HUES48 (cell line): ENCODE data around the gene TOMM40.
"Not testable (repeated sequence)": the region's sequence is repeated elsewhere in the genome, so short reads cannot be mapped to it uniquely, and the experiment has no call there.

Experiments
- H3K27ac ChIP-seq: one replicate; pipeline ENCODE4 v1.7.0; 2013; ENCODE audit warnings: low read depth, low read length, inconsistent platforms
- H3K27me3 ChIP-seq: 2 replicates; pipeline ENCODE4 v1.6.1; 2013; ENCODE audit warnings: mild to moderate bottlenecking, low read length; ENCODE audit not compliant: control insufficient read depth, insufficient read depth
- H3K36me3 ChIP-seq: 2 replicates; pipeline ENCODE4 v1.6.1; 2013; ENCODE audit warnings: low read length; ENCODE audit not compliant: control insufficient read depth, insufficient read depth
- H3K4me1 ChIP-seq: 2 replicates; pipeline ENCODE4 v1.6.1; 2013; ENCODE audit warnings: mild to moderate bottlenecking, low read length; ENCODE audit not compliant: control insufficient read depth, insufficient read depth
- H3K4me3 ChIP-seq: 2 replicates; pipeline ENCODE4 v1.5.1; 2013; ENCODE audit warnings: mild to moderate bottlenecking, low read depth, low read length
- H3K9ac ChIP-seq: 2 replicates; pipeline ENCODE4 v1.6.1; 2013; ENCODE audit warnings: mild to moderate bottlenecking, low read depth, low read length, moderate library complexity
- H3K9me3 ChIP-seq: 2 replicates; pipeline ENCODE4 v1.6.1; 2013; ENCODE audit warnings: low read length; ENCODE audit not compliant: control insufficient read depth, insufficient read depth

Gene TOMM40

GRCh38 chr19:44855606-44856005, 35.4 kb upstream of the TOMM40 start:
- H3K9me3 ChIP-seq: no peaks in the 10 kb centered on the region
- no peak overlapping the region for H3K4me3 ChIP-seq
- H3K9ac ChIP-seq: no peak overlapping the region
- peaks cover 31% of the 10 kb centered on the region for H3K36me3 ChIP-seq
- peaks cover 2% of the 10 kb centered on the region; the same call in 1 of the 2 replicates for H3K4me1 ChIP-seq
- no peak overlapping the region for H3K27ac ChIP-seq
- H3K27me3 ChIP-seq: no peaks in the 10 kb centered on the region

DNA sequence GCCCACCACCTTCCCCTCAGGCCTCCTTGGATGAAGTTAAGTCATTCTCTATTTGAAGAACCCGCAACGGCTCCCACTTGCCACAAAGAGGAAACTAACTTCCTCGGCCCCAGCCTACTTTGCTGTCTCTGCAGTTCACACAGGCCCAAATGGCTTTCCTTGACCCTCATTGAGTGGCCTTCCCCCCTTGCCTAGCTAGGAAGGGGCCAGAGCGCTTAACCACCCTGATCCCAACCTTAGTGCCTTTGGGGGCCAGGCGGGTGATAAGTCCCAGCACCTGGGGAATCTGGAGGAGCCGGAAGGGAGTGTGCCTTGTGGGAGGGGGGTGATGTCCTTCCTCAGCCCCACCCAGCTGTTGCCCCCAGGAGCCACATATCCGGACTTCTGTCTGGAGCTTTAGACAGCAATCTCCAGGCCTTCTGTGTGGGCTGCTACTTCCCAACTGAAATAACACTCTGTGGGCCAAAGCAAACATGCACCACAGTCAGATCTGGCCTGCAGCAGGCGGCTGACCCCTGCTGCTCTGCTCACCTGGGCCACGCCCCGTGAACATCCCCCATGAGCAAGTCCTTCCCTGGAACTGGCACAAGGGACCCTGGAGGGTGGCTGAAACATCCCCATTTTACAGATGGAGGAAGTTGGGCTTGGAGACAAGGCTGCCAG, 34.5 kb upstream of the TOMM40 start:
- no peak overlapping the region for H3K27ac ChIP-seq
- peaks cover 31% of the 10 kb centered on the region for H3K36me3 ChIP-seq
- H3K4me3 ChIP-seq: no peak overlapping the region
- no peaks in the 10 kb centered on the region for H3K9me3 ChIP-seq
- H3K4me1 ChIP-seq: no peaks in the 10 kb centered on the region
- no peaks in the 10 kb centered on the region for H3K27me3 ChIP-seq
- H3K9ac ChIP-seq: no peak overlapping the region

DNA sequence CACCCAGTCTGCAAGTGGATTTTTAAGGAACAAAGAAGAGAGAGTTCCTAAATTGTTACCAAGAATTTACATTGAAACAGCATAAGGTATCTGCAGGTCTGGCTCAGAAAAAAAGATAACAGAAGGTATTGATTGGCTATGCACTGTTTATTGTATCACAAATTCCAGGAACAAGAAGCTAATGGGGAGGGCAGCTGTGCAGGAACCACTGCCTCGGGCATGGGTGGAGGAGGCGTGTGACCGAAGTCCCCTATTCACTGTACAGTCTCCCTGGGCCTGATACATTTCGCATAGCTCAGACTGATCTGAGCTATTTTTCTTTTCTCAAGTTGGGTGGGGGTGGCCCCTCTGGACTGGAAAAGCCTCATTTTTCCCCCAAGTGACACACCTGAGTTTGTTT, 33.2 kb upstream of the TOMM40 start:
- peaks cover 26% of the 10 kb centered on the region for H3K36me3 ChIP-seq
- H3K4me3 ChIP-seq: no peak overlapping the region
- no peak overlapping the region for H3K27ac ChIP-seq
- H3K27me3 ChIP-seq: no peaks in the 10 kb centered on the region
- no peaks in the 10 kb centered on the region for H3K9me3 ChIP-seq
- no peaks in the 10 kb centered on the region for H3K4me1 ChIP-seq
- no peak overlapping the region for H3K9ac ChIP-seq

GRCh38 chr19:44861576-44861975, 29.5 kb upstream of the TOMM40 start:
- H3K27ac ChIP-seq, H3K4me1 ChIP-seq, H3K27me3 ChIP-seq, H3K9ac ChIP-seq, H3K9me3 ChIP-seq, H3K4me3 ChIP-seq: not testable (repeated sequence)
- H3K36me3 ChIP-seq: peaks cover 35% of the 10 kb centered on the region

- H3K4me3 ChIP-seq: no peak overlapping the region
- no peaks in the 10 kb centered on the region for H3K4me1 ChIP-seq
- H3K36me3 ChIP-seq: peaks cover 51% of the 10 kb centered on the region
- no peak overlapping the region for H3K9ac ChIP-seq
- H3K9me3 ChIP-seq: no peaks in the 10 kb centered on the region
- no peaks in the 10 kb centered on the region for H3K27me3 ChIP-seq
- H3K27ac ChIP-seq: no peak overlapping the region
Measured at GRCh38 chr19:44863990-44864389, 27.1 kb upstream of the TOMM40 start.

- peaks cover 55% of the 10 kb centered on the region for H3K36me3 ChIP-seq
- no peak overlapping the region for H3K9ac ChIP-seq
Measured at GRCh38 chr19:44865196-44865767, 25.8 kb upstream of the TOMM40 start.

GRCh38 chr19:44866664-44867063, 24.4 kb upstream of the TOMM40 start:
- no peaks in the 10 kb centered on the region for H3K4me1 ChIP-seq
- H3K9ac ChIP-seq: no peak overlapping the region
- peaks cover 59% of the 10 kb centered on the region for H3K36me3 ChIP-seq
- no peaks in the 10 kb centered on the region for H3K27me3 ChIP-seq
- H3K9me3 ChIP-seq: no peaks in the 10 kb centered on the region
- no peak overlapping the region for H3K4me3 ChIP-seq
- H3K27ac ChIP-seq: no peak overlapping the region

More at GRCh38 chr19:44865196-44865767, 25.8 kb upstream of the TOMM40 start:
- no peaks in the 10 kb centered on the region for H3K4me1 ChIP-seq
- H3K27ac ChIP-seq: no peak overlapping the region
- H3K9me3 ChIP-seq: no peaks in the 10 kb centered on the region
- no peaks in the 10 kb centered on the region for H3K27me3 ChIP-seq
- H3K4me3 ChIP-seq: no peak overlapping the region

- no peaks in the 10 kb centered on the region for H3K4me1 ChIP-seq
- H3K27me3 ChIP-seq: no peaks in the 10 kb centered on the region
- no peaks in the 10 kb centered on the region for H3K9me3 ChIP-seq
- H3K4me3 ChIP-seq: no peak overlapping the region
- H3K36me3 ChIP-seq: peaks cover 68% of the 10 kb centered on the region
- H3K9ac ChIP-seq: no peak overlapping the region
- H3K27ac ChIP-seq: no peak overlapping the region
Measured at GRCh38 chr19:44867578-44867977, 23.5 kb upstream of the TOMM40 start.

GRCh38 chr19:44869733-44870470, 21.2 kb upstream of the TOMM40 start:
- H3K27me3 ChIP-seq: no peaks in the 10 kb centered on the region
- no peaks in the 10 kb centered on the region for H3K4me1 ChIP-seq
- H3K36me3 ChIP-seq: peaks cover 87% of the 10 kb centered on the region
- H3K9ac ChIP-seq: no peak overlapping the region
- H3K27ac ChIP-seq: no peak overlapping the region
- H3K4me3 ChIP-seq: no peak overlapping the region
- no peaks in the 10 kb centered on the region for H3K9me3 ChIP-seq

DNA sequence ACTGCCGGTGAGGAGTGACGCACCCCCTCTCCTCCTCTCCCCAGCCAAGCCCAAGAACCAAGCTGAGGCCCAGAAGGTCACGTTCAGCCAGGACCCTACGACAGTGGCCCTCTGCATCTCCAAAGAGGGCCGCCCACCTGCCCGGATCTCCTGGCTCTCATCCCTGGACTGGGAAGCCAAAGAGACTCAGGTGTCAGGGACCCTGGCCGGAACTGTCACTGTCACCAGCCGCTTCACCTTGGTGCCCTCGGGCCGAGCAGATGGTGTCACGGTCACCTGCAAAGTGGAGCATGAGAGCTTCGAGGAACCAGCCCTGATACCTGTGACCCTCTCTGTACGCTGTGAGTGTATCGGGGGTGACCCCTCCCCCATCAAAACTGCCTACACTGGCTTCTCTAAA, 19.2 kb upstream of the TOMM40 start:
- Histone ChIP-seq H3K27ac (no peak overlapping the region), H3K27me3 (no peaks in the 10 kb centered on the region), H3K9ac (no peak overlapping the region), H3K4me1 (no peaks in the 10 kb centered on the region), H3K4me3 (no peak overlapping the region), H3K9me3 (no peaks in the 10 kb centered on the region), H3K36me3 (peaks cover 87% of the 10 kb centered on the region)

GRCh38 chr19:44872661-44873060, 18.4 kb upstream of the TOMM40 start:
- Histone ChIP-seq H3K9me3 (no peaks in the 10 kb centered on the region), H3K9ac (no peak overlapping the region), H3K4me3 (no peak overlapping the region), H3K4me1 (no peaks in the 10 kb centered on the region), H3K27ac (no peak overlapping the region), H3K36me3 (peaks cover 89% of the 10 kb centered on the region), H3K27me3 (no peaks in the 10 kb centered on the region)
